ENCODE data around the gene CDC42BPA.

Gene CDC42BPA

DNA sequence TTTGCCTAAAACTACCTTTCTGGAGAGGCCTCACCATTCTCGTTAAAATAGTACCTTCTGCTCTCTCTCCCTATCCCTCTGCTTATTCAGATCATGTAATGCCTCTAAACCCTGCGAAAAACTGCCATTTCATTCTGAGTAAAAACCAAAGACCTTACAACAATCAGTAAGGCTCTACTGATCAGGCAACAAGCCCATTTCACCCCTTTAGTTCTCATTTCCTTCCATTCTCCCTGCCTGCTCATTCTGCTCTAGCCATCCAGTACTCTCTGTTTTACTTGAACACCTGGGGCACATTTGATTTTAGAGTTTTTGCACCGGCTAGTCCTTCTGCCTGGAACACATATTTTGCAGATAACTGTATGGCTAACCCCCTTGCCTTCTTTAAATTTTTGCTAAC is 190.4 kb downstream of the CDC42BPA start:
- H3K4me1 ChIP-seq (ENCODE audit: insufficient read depth, low read length), result no peaks in the 10 kb centered on the region
- H3K4me3 ChIP-seq (ENCODE audit: low read depth in 1 of 2, low read length in 2 of 2), result no peak overlapping the region
- no peak overlapping the region for H3K27ac ChIP-seq (ENCODE audit: low read length)
- no peaks in the 10 kb centered on the region for H3K79me2 ChIP-seq (ENCODE audit: insufficient read depth, low read length)
- no peaks in the 10 kb centered on the region for H4K20me1 ChIP-seq (ENCODE audit: insufficient read depth, low read length)
- DNase-seq, result no peak
- ATAC-seq (ENCODE audit: insufficient read depth, low read depth), result no peak
- no peak overlapping the region for H2AFZ ChIP-seq (ENCODE audit: low read depth, low read length)
- H3K4me2 ChIP-seq (ENCODE audit: insufficient read depth, low read length), result no peak overlapping the region
- H3K27me3 ChIP-seq (ENCODE audit: insufficient read depth, low read length, poor library complexity), result peaks cover 3% of the 10 kb centered on the region
- no peaks in the 10 kb centered on the region for H3K36me3 ChIP-seq (ENCODE audit: insufficient read depth, low read length)
- H3K9ac ChIP-seq (ENCODE audit: low read depth, low read length), result no peak overlapping the region
- TF ChIP-seq, protein P1, sequence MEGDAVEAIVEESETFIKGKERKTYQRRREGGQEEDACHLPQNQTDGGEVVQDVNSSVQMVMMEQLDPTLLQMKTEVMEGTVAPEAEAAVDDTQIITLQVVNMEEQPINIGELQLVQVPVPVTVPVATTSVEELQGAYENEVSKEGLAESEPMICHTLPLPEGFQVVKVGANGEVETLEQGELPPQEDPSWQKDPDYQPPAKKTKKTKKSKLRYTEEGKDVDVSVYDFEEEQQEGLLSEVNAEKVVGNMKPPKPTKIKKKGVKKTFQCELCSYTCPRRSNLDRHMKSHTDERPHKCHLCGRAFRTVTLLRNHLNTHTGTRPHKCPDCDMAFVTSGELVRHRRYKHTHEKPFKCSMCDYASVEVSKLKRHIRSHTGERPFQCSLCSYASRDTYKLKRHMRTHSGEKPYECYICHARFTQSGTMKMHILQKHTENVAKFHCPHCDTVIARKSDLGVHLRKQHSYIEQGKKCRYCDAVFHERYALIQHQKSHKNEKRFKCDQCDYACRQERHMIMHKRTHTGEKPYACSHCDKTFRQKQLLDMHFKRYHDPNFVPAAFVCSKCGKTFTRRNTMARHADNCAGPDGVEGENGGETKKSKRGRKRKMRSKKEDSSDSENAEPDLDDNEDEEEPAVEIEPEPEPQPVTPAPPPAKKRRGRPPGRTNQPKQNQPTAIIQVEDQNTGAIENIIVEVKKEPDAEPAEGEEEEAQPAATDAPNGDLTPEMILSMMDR (IDR thresholded peaks at IDR 0.05; ENCODE audit: borderline replicate concordance, extremely low read depth, low read length, poor library complexity, severe bottlenecking), result no peak
- H3K9me3 ChIP-seq (ENCODE audit: insufficient read depth, low read length, severe bottlenecking), result no peaks in the 10 kb centered on the region

- DNase-seq, result no peak
Observed at GRCh38 chr1:227125929-227126545, 192.3 kb downstream of the CDC42BPA start.

GRCh38 chr1:227124473-227124872 is 193.8 kb downstream of the CDC42BPA start:
- Histone ChIP-seq H3K4me2 (ENCODE audit: insufficient read depth, low read length) (no peak overlapping the region), H3K4me1 (ENCODE audit: insufficient read depth, low read length) (no peaks in the 10 kb centered on the region), H3K36me3 (ENCODE audit: insufficient read depth, low read length) (no peaks in the 10 kb centered on the region), H4K20me1 (ENCODE audit: insufficient read depth, low read length) (no peaks in the 10 kb centered on the region), H3K9ac (ENCODE audit: low read depth, low read length) (no peak overlapping the region), H3K9me3 (ENCODE audit: insufficient read depth, low read length, severe bottlenecking) (no peaks in the 10 kb centered on the region), H3K4me3 (ENCODE audit: low read depth in 1 of 2, low read length in 2 of 2) (no peak overlapping the region), H3K27ac (ENCODE audit: low read length) (no peak overlapping the region), H3K79me2 (ENCODE audit: insufficient read depth, low read length) (no peaks in the 10 kb centered on the region), H2AFZ (ENCODE audit: low read depth, low read length) (no peak overlapping the region), H3K27me3 (ENCODE audit: insufficient read depth, low read length, poor library complexity) (peaks cover 4% of the 10 kb centered on the region)
- DNase-seq, result no peak
- no peak for ATAC-seq (ENCODE audit: insufficient read depth, low read depth)
- TF ChIP-seq EZH2 (IDR thresholded peaks at IDR 0.05; ENCODE audit: borderline replicate concordance, low read depth, low read length, severe bottlenecking), result no peak
- TF ChIP-seq, protein P1 (IDR thresholded peaks at IDR 0.05; ENCODE audit: borderline replicate concordance, extremely low read depth, low read length, poor library complexity, severe bottlenecking), result no peak

More at GRCh38 chr1:227125929-227126545, 192.3 kb downstream of the CDC42BPA start:
- Histone ChIP-seq H3K9me3 (ENCODE audit: insufficient read depth, low read length, severe bottlenecking) (no peaks in the 10 kb centered on the region), H3K79me2 (ENCODE audit: insufficient read depth, low read length) (no peaks in the 10 kb centered on the region), H3K27me3 (ENCODE audit: insufficient read depth, low read length, poor library complexity) (peaks cover 4% of the 10 kb centered on the region), H3K27ac (ENCODE audit: low read length) (no peak overlapping the region), H3K4me1 (ENCODE audit: insufficient read depth, low read length) (no peaks in the 10 kb centered on the region), H3K36me3 (ENCODE audit: insufficient read depth, low read length) (no peaks in the 10 kb centered on the region), H2AFZ (ENCODE audit: low read depth, low read length) (no peak overlapping the region), H3K9ac (ENCODE audit: low read depth, low read length) (no peak overlapping the region), H3K4me3 (ENCODE audit: low read depth in 1 of 2, low read length in 2 of 2) (no peak overlapping the region), H4K20me1 (ENCODE audit: insufficient read depth, low read length) (no peaks in the 10 kb centered on the region), H3K4me2 (ENCODE audit: insufficient read depth, low read length) (no peak overlapping the region)
- no peak for ATAC-seq (ENCODE audit: insufficient read depth, low read depth)
- TF ChIP-seq EZH2 (IDR thresholded peaks at IDR 0.05; ENCODE audit: borderline replicate concordance, low read depth, low read length, severe bottlenecking), result no peak
- TF ChIP-seq, protein P1 (IDR thresholded peaks at IDR 0.05; ENCODE audit: borderline replicate concordance, extremely low read depth, low read length, poor library complexity, severe bottlenecking), result no peak
